ENCODE results near the gene SRCAP.

The SRCAP gene

DNA sequence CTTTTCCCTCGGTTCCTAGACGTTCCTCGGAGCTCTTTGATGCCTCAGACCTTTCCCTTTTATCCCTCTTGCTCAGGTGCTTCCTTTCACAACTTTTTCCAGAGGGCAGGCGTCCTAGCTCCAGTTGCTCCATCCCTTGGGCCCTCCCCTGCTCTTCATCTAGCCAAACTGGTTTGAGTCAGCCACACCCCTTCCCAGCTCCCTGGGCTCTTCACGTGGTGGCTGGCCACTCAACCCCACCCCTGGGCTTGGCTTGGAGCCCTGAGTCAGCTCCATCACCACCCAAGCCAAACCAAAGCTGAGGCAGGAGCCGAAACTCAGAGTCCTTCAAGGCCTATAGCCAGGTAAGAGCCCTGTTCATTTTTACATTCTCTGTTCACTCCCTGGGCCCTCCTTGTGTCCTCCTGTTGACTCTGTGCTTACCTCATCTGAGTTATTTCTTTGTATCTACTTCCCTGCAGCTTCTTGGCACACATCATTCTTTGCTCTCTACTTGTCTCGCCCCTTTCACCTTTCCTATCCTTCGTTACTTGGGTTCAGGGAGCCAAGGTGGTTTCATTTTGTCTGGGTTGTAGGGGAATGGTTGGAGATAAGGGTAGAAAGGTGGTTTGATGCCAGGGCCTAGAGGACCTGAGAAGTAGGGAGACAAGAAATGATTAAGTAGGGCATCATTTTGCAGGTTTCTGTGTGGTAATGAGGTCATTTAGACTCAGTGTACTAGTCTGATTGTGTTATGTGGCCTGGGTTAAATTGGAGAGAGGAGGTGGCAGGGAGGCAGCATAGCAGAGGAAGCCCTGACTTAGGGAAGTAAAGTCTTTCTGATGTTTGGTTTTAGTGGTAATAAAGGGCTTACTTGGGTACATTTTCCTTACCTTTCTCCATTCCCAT, 41.6 kb downstream of the SRCAP start (continued):
- peak; percentile 50; the same call in 1 of the 2 replicates for TF ChIP-seq GLIS2 (tag by site-specific recombination; IDR thresholded peaks at IDR 0.05)
- no peak for TF ChIP-seq ZNF426 (tag by site-specific recombination; IDR thresholded peaks at IDR 0.05)
- peak; percentile 41; the same call in 1 of the 2 replicates for TF ChIP-seq GLIS1 (tag by site-specific recombination; IDR thresholded peaks at IDR 0.05)
- TF ChIP-seq, protein P1, sequence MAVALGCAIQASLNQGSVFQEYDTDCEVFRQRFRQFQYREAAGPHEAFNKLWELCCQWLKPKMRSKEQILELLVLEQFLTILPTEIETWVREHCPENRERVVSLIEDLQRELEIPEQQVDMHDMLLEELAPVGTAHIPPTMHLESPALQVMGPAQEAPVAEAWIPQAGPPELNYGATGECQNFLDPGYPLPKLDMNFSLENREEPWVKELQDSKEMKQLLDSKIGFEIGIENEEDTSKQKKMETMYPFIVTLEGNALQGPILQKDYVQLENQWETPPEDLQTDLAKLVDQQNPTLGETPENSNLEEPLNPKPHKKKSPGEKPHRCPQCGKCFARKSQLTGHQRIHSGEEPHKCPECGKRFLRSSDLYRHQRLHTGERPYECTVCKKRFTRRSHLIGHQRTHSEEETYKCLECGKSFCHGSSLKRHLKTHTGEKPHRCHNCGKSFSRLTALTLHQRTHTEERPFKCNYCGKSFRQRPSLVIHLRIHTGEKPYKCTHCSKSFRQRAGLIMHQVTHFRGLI (tag by site-specific recombination; IDR thresholded peaks at IDR 0.05) = 0 out of 2 replicates have a peak, but pooled peaks have one; percentile 33

DNA sequence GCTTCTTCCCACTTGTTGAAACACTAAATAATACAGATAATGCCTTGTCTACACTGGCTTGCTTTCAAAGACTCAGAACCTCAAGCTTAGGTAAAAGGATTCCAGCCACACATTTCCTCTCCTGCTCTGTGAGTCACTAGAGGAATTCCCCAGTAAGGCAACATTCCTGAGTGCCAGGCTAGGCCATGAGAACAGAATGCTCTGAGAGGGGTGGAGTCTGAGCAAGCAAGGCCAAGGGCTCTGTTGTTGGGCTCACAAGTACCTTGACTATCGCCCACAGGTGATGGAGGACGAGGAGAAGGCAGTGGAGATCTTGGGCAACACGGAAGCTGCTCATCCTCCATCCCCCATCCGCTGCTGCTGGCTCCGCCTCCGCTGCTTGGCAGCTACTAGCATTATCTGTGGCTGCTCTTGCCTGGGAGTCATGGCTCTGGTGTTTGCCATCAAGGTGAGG, 42.5 kb downstream of the SRCAP start:
- H3K4me1 ChIP-seq (ENCODE audit: control insufficient read depth, insufficient read depth, low read length) = no peaks in the 10 kb centered on the region
- H3K27ac ChIP-seq (ENCODE audit: extremely low read depth, low read depth, low read length) = no peak overlapping the region
- POLR2A ChIA-PET = interaction anchor here (1.0 kb wide), 1 partner anchor 10 kb away, joined by 3 read pairs; no protein-coding TSS in a partner anchor
- H3K4me3 ChIP-seq (ENCODE audit: low read depth, low read length) = no peak overlapping the region
- TF ChIP-seq ZBTB17 (tag by site-specific recombination; IDR thresholded peaks at IDR 0.05) (0 out of 2 replicates have a peak, but pooled peaks have one; percentile 32), PRDM1 (tag by site-specific recombination; IDR thresholded peaks at IDR 0.05) (no peak), SCRT2 (tag by site-specific recombination; IDR thresholded peaks at IDR 0.05) (peak; percentile 64)
- CTCF ChIA-PET = interaction anchor here (0.5 to 0.7 kb wide), 2 partner anchors 103 to 196 kb away, joined by 3 read pairs; no protein-coding TSS in a partner anchor
- peaks cover 29 to 84% of the 10 kb centered on the region in 2 experiments for H3K36me3 ChIP-seq (ENCODE audit: control insufficient read depth in 2 of 2, insufficient read depth in 1 of 2, low read length in 2 of 2)
- H3K9me3 ChIP-seq (ENCODE audit: control insufficient read depth, insufficient read depth, low read depth, low read length) = no peaks in the 10 kb centered on the region

DNA sequence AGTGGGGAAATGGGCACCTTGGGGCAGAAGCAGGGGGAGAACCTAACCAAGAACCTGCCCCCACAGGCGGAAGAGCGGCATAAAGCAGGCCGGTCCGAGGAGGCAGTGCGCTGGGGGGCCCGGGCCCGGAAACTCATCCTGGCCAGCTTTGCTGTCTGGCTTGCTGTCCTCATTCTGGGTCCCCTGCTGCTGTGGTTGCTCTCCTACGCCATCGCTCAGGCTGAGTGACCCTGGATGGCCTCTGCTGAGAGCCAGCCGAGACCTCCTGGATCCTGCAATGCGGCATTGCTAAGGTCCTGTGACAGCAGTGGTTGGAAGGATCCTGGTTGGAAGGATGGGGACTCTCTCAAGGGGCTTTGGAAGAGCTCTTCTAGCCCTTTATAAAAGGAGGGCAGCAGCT, 44.7 kb downstream of the SRCAP start:
- Histone ChIP-seq H3K27ac (ENCODE audit: extremely low read depth, low read depth, low read length) (no peak overlapping the region), H3K9me3 (ENCODE audit: control insufficient read depth, insufficient read depth, low read depth, low read length) (no peaks in the 10 kb centered on the region), H3K4me3 (ENCODE audit: low read depth, low read length) (no peak overlapping the region), H3K36me3 (ENCODE audit: control insufficient read depth in 2 of 2, insufficient read depth in 1 of 2, low read length in 2 of 2) (peaks cover 15 to 62% of the 10 kb centered on the region in 2 experiments), H3K4me1 (ENCODE audit: control insufficient read depth, insufficient read depth, low read length) (peaks cover 3% of the 10 kb centered on the region; the same call in 1 of the 2 replicates)
- POLR2A ChIA-PET = no interaction called here
- CTCF ChIA-PET = interaction anchor here (0.8 kb wide), 1 partner anchor 70 kb away, joined by 3 read pairs; no protein-coding TSS in a partner anchor
- TF ChIP-seq ZFHX2 (tag by site-specific recombination; conservative IDR thresholded peaks at IDR 0.05) = no peak
- TF ChIP-seq ZNF843 (tag by site-specific recombination; IDR thresholded peaks at IDR 0.05) = no peak
- TF ChIP-seq ZNF24 (tag by site-specific recombination; IDR thresholded peaks at IDR 0.05) = no peak
- no peak for TF ChIP-seq REPIN1 (tag by site-specific recombination; IDR thresholded peaks at IDR 0.05; ENCODE audit: low read depth)
- TF ChIP-seq, protein P2, sequence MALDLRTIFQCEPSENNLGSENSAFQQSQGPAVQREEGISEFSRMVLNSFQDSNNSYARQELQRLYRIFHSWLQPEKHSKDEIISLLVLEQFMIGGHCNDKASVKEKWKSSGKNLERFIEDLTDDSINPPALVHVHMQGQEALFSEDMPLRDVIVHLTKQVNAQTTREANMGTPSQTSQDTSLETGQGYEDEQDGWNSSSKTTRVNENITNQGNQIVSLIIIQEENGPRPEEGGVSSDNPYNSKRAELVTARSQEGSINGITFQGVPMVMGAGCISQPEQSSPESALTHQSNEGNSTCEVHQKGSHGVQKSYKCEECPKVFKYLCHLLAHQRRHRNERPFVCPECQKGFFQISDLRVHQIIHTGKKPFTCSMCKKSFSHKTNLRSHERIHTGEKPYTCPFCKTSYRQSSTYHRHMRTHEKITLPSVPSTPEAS (tag by site-specific recombination; IDR thresholded peaks at IDR 0.05) = no peak
- TF ChIP-seq ZNF114 (tag by site-specific recombination; IDR thresholded peaks at IDR 0.05) = no peak
- TF ChIP-seq ZNF473 (tag by site-specific recombination; IDR thresholded peaks at IDR 0.05) = no peak
- TF ChIP-seq, protein P3, sequence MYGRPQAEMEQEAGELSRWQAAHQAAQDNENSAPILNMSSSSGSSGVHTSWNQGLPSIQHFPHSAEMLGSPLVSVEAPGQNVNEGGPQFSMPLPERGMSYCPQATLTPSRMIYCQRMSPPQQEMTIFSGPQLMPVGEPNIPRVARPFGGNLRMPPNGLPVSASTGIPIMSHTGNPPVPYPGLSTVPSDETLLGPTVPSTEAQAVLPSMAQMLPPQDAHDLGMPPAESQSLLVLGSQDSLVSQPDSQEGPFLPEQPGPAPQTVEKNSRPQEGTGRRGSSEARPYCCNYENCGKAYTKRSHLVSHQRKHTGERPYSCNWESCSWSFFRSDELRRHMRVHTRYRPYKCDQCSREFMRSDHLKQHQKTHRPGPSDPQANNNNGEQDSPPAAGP (tag by site-specific recombination; IDR thresholded peaks at IDR 0.05) = no peak
- no peak for TF ChIP-seq ZNF785 (tag by site-specific recombination; IDR thresholded peaks at IDR 0.05)
- TF ChIP-seq ZNF664 (tag by site-specific recombination; IDR thresholded peaks at IDR 0.05) = no peak
- TF ChIP-seq ZNF324 (tag by site-specific recombination; IDR thresholded peaks at IDR 0.05) = no peak
- no peak for TF ChIP-seq ZNF239 (tag by site-specific recombination; IDR thresholded peaks at IDR 0.05)
- TF ChIP-seq ZNF350 (tag by site-specific recombination; IDR thresholded peaks at IDR 0.05) = no peak
- no peak for TF ChIP-seq ZNF76 (tag by site-specific recombination; IDR thresholded peaks at IDR 0.05; ENCODE audit: borderline replicate concordance, low read depth)

Data from HEK293 (cell line).